DMS153 treated with DMSO at 0.1 percent for 48 hours (cell line): ENCODE data around the gene HIC2.
"Not testable (repeated sequence)": the region's sequence is repeated elsewhere in the genome, so short reads cannot be mapped to it uniquely, and the experiment has no call there.

Experiments used
- DNase-seq: peaks from one replicate; lab custom pipeline; 2025; ENCODE audit not compliant: unreplicated experiment; lab: John Stamatoyannopoulos, UW

HIC2 gene

DNA sequence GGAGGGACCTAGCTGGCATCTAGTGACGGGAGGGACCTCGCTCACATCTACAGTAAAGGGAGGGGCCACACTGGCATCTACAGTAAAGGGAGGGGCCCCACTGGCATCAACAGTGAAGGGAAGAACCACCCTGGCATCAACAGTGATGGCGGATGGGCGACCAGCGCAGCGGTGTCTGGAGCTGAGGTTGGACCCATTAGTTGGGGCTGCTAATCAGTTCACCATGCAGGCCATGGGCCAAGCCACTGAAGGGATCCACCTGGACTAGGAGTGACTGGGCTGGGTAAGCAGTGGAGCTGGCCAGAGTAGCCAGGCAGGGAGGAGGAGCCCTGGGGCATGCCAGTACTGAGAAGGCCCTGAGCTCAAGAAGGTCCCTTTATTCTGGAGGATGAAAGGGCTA, 73.4 kb downstream of the HIC2 start:
- DNase-seq: not testable (repeated sequence)

DNA sequence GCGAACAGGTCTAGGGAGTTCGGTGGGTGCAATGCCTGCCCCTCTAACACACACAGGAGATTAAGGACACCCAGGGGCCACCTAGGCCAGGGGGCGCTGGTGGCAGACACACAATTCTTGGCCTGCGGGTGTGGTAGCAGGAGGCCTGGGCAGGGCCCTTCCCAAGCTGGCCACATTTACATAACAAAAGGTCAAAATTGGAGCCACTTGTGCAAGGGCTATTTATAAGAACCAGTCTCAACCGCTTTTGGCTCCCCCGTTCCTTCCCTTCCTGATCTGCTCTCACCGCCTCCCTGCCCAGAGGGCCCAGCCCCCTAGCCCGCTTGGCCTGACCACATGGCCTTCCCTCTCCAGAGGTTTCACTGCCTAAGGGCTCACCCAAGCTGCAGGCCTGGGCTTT, 75.1 kb downstream of the HIC2 start:
- DNase-seq: not testable (repeated sequence)

DNA sequence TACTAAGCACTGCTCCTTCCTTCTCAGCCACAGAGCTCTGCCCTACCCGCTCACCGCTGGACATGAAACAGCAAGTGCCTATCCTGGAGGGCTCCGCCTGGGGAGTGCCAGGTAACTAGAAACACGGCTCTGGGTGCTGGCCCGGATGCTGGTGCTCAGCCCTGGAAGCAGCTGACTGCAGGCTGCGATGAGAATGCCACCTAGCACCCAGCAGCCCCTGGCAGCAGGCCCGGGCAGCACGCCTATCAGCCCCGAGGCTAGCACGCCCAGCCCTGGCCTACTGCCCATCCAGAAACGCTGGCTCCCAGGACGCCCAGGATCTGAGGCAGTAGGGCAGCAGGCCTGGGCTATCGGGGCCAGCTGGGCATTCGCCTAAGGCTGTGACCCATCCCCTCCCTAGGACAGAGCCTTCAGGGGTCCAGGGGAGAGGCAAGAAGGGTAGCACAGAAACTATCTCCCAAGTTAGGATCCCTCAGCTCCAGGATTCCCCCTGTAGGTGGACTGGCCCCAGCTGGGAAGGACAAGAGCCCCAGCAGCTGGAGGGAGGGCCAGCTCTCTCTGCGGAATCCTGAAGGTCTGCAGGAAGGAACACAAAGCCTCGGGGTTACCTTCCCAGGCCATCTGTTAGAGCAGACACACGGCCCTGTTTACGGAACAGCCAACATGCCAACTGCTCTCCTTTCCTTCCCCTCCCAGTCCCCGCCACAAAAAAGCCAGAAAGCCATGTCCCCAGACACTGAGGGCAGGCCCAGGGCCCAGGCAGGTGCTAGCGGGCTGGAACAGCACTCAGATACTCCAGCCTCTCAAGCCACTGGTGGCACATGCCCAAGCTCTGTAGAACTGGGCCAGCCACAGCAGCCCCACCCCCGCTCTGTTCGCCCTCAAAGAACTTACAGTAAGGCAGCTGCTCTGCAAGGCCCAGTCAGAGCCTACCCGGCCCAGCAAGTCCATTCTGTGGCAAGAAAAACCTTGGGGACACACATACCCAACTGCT, 76.9 kb downstream of the HIC2 start:
- not testable (repeated sequence) for DNase-seq

DNA sequence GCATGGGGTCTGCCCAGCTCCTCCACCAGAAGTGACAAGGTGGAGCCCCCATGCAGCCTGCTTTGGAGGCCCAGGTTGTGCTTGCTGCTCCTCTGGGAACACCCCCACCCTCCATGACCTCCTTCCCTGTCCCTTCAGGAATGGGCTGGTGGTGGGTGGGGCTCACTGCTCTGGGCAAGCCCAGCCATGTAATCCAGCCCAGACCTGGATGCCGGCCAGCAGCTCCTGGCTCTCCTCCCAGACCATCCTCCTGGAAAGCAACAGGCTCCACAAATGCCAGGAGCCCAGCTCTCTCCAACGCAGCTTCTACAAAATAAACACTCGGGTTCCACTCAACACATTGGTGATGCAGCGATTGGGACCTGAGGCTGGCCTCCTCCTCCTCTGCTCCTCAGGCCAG, 80.8 kb downstream of the HIC2 start:
- not testable (repeated sequence) for DNase-seq

DNA sequence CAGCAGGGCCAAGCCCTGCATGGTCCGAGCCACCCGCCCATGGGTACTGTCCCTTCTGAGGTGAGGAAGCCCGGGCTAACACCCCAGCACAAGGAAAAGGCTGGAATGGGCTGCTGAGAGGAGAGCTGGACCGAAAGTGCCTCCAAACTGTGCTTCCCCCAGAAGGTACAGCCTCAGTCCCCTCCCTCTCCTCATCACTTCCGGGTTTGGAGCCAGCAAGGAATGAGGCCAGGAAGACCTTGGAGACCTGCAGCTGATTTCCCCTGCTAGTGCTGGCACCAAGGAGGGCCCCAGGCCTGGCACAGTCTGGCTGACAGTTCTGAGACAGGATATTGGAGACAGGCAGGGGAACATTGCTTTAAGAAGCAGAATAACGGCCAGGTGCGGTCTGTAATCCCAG, 81.3 kb downstream of the HIC2 start:
- DNase-seq: not testable (repeated sequence)

DNA sequence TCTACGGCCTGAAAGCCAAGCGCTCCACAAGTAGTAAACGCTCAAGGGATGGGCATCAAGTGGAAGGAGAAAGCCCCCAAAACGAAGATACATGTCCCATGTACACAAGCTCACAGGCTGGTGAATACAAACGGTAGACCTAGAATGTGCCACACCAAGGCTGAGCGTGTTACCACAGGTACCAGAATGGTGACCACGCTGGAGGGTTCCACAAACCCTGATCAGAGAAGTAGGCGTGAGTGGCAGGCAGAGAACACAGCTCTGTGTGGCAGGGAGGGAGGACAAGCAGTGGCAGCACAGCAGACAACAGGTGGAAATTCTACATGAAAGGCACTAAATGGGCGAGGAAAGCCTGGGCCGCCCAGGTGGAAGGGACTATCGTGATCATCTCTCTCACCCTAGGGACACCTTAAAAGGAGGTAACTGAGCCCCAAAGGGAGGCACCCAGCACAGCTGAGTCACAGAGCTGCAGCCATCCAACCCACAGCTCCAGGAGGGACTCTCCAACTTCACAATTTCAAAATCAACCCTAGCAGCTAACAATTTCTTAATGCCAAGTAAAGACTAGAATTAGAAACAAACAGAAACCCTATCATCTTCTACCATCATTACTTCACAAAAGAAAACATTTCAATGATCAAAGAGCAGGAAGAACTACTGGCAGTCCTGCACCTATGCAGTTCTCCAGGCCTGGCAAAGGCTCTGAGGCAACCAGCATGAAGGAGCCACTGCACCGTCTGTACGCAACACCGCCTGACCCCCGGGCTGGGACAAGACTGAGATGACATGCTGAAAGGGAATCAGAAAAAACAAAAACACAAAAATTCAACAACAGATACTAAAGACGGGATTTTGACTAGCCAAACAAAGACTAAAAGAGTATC, 82.7 kb downstream of the HIC2 start:
- DNase-seq: not testable (repeated sequence)
